Trophoblast cell (in vitro differentiated cells and primary cell): Measurements from ENCODE around the gene KCNQ1OT1.
A peak's percentile ranks its signal among the peaks of the same experiment; 100 is the strongest.

Experiments
- DNase-seq, 2 donors: peaks; one replicate each; pipeline ENCODE4 v3.0.0-alpha.2; 2016
- H2AFZ ChIP-seq: 2 replicates; pipeline ENCODE4 v1.6.1; 2013; ENCODE audit warnings: low read length, moderate library complexity, mild to moderate bottlenecking; ENCODE audit not compliant: insufficient read depth, poor library complexity
- H2AK5ac ChIP-seq: 2 replicates; pipeline ENCODE4 v1.6.1; 2013; ENCODE audit warnings: mild to moderate bottlenecking, low read length
- H2BK120ac ChIP-seq: 2 replicates; pipeline ENCODE4 v1.6.1; 2013; ENCODE audit warnings: low read length, mild to moderate bottlenecking, moderate library complexity; ENCODE audit not compliant: insufficient read depth, poor library complexity
- H2BK12ac ChIP-seq: 2 replicates; pipeline ENCODE4 v1.6.1; 2013; ENCODE audit warnings: mild to moderate bottlenecking, low read length, moderate library complexity
- H2BK5ac ChIP-seq: 2 replicates; pipeline ENCODE4 v1.6.1; 2013; ENCODE audit warnings: low read length, low read depth, moderate library complexity, mild to moderate bottlenecking; ENCODE audit not compliant: poor library complexity
- H3K14ac ChIP-seq: 2 replicates; pipeline ENCODE4 v1.6.1; 2013; ENCODE audit warnings: mild to moderate bottlenecking, low read length
- H3K18ac ChIP-seq: 2 replicates; pipeline ENCODE4 v1.6.1; 2013; ENCODE audit warnings: mild to moderate bottlenecking, low read length
- H3K23ac ChIP-seq: 2 replicates; pipeline ENCODE4 v1.6.1; 2013; ENCODE audit warnings: low read length
- H3K27ac ChIP-seq: 2 replicates; pipeline ENCODE4 v1.5.1; 2013; ENCODE audit warnings: low read depth, mild to moderate bottlenecking, inconsistent platforms, low read length, moderate library complexity
- H3K27me3 ChIP-seq: 2 replicates; pipeline ENCODE4 v1.6.1; 2013; ENCODE audit warnings: inconsistent platforms, mild to moderate bottlenecking, low read length, moderate library complexity; ENCODE audit not compliant: insufficient read depth
- H3K36me3 ChIP-seq, 2 experiments: 1 replicate in 1 of 2; 2 replicates in 1 of 2; pipeline ENCODE4 v1.6.1; 2013; ENCODE audit warnings: low read length in 2 of 2, mild to moderate bottlenecking in 2 of 2, moderate library complexity in 1 of 2; ENCODE audit not compliant: insufficient read depth in 2 of 2, control insufficient read depth in 1 of 2
- H3K4ac ChIP-seq: 2 replicates; pipeline ENCODE4 v1.6.1; 2013; ENCODE audit warnings: low read depth, mild to moderate bottlenecking, low read length, moderate library complexity
- H3K4me1 ChIP-seq, 2 experiments: 1 replicate in 1 of 2; 2 replicates in 1 of 2; pipeline ENCODE4 v1.6.1; 2013; ENCODE audit warnings: low read length in 2 of 2, mild to moderate bottlenecking in 2 of 2, moderate library complexity in 1 of 2; ENCODE audit not compliant: insufficient read depth in 2 of 2, control insufficient read depth in 1 of 2
- H3K4me2 ChIP-seq: 2 replicates; pipeline ENCODE4 v1.6.1; 2013; ENCODE audit warnings: inconsistent platforms, mild to moderate bottlenecking, low read length, moderate library complexity
- H3K4me3 ChIP-seq: 2 replicates; pipeline ENCODE4 v1.5.1; 2013; ENCODE audit warnings: mild to moderate bottlenecking, low read depth, low read length, inconsistent platforms
- H3K79me1 ChIP-seq: one replicate; pipeline ENCODE4 v1.6.1; 2013; ENCODE audit warnings: low read length
- H3K79me2 ChIP-seq: 2 replicates; pipeline ENCODE4 v1.6.1; 2013; ENCODE audit warnings: low read length, mild to moderate bottlenecking; ENCODE audit not compliant: control insufficient read depth, insufficient read depth, poor library complexity
- H3K9ac ChIP-seq: 2 replicates; pipeline ENCODE4 v1.6.1; 2013; ENCODE audit warnings: mild to moderate bottlenecking, low read length
- H3K9me3 ChIP-seq: 2 replicates; pipeline ENCODE4 v1.6.1; 2013; ENCODE audit warnings: low read depth, mild to moderate bottlenecking, control low read depth, inconsistent platforms, low read length; ENCODE audit not compliant: insufficient read depth
- H4K12ac ChIP-seq: 2 replicates; pipeline ENCODE4 v1.6.1; 2013; ENCODE audit warnings: low read depth, mild to moderate bottlenecking, low read length, moderate library complexity
- H4K8ac ChIP-seq: 2 replicates; pipeline ENCODE4 v1.6.1; 2013; ENCODE audit warnings: low read depth, mild to moderate bottlenecking, low read length, moderate library complexity
- H4K91ac ChIP-seq: one replicate; pipeline ENCODE4 v1.6.1; 2013; ENCODE audit warnings: low read depth, mild to moderate bottlenecking, low read length, moderate library complexity
- WGBS: extraction: QIAGEN DNeasy Blood & Tissue Kit; methylation state at CpG from one replicate; pipeline ENCODE4 v1.1.7; 2013; ENCODE audit warnings: missing lambda C conversion rate; ENCODE audit not compliant: insufficient read length, insufficient coverage; ENCODE audit errors: extremely low coverage; 5-methylcytosine and 5-hydroxymethylcytosine counted together

KCNQ1OT1 gene

DNA sequence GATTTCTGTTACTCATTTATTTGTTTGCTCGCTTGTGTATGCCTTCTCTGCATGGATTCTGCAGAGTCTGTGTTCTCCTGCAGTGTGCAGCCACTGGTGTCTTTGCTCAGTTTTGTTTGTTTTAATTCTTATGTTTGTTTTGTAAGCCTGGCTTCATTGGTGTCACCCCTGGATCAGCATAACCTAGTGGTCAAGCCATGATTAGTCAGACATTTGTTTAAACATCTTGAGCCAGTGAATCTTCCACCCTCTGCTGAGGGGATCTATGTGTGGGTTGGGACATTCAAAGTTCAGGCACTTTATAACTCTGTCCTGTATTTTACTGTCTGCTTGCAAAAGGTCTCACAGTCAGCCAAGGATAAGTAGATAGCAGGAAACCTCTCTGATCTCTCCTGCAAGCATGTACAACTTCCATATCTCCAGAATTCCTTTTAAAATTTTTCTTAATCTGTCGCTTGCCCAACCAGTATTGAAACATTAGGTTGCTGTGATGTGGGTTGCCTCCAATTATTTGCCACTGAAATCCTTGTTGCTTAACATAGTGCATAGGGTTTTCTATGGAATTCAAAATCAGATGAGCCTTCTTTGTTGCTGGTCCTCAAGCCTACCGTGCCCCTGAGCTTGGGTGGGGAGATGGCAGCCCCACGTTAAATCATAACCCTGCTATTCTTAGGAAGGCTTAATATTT is 86.8 kb downstream of the KCNQ1OT1 start:
- Histone ChIP-seq H3K4ac (no peak overlapping the region), H3K4me1 (no peaks in the 10 kb centered on the region), H3K9me3 (no peaks in the 10 kb centered on the region), H2BK5ac (no peak overlapping the region), H3K79me1 (no peaks in the 10 kb centered on the region), H3K4me3 (no peak overlapping the region), H3K23ac (no peak overlapping the region), H2AK5ac (no peak overlapping the region), H3K79me2 (no peaks in the 10 kb centered on the region), H4K91ac (no peak overlapping the region), H3K9ac (no peak overlapping the region), H2BK120ac (no peak overlapping the region), H4K12ac (no peak overlapping the region), H4K8ac (no peak overlapping the region), H2AFZ (no peak overlapping the region), H3K27ac (no peak overlapping the region), H3K14ac (no peak overlapping the region), H2BK12ac (no peak overlapping the region), H3K4me2 (no peak overlapping the region), H3K18ac (no peak overlapping the region), H3K27me3 (no peaks in the 10 kb centered on the region), H3K36me3 (no peaks in the 10 kb centered on the region)
- WGBS = no CpG with 5 or more reads among the region's 4 CpGs
- peak; percentile 30 to 74 for DNase-seq

- H3K4me2 ChIP-seq = no peak overlapping the region
Measured at GRCh38 chr11:2609345-2609744, 90.4 kb downstream of the KCNQ1OT1 start.

DNA sequence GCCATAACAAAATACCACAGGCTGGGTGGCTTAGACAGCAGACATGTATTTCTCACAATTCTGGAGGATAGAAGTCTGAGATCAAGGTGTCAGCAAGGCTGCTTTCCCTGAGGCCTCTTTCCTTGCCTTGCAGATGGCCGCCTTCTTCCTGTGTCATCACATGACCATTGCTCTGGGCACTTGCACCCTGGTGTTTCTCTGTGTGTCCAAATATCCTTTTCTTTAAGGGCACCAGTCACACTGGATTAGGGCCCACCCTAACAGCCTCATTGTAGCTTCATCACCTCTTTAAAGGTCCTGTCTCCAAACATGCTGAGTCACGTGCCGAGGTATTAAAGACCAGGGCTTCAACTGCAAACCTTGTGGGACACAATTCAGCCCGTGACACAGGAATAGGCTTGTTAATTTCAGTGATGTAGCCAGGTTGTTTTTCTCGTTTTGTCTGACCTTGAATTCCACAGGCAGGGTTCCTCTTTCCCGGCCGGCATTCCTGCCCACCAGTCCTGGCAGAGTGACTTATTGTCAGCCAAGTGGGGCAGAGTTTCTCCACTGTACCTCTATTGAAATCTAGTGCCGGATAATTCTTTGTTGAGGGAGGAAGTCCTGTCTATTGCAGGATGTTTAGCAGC is 100.1 kb downstream of the KCNQ1OT1 start:
- WGBS = no CpG with 5 or more reads among the region's 8 CpGs
- Histone ChIP-seq H3K4me2 (no peak overlapping the region), H3K4ac (no peak overlapping the region), H3K79me2 (no peaks in the 10 kb centered on the region), H3K14ac (no peak overlapping the region), H3K4me3 (no peak overlapping the region), H3K79me1 (no peaks in the 10 kb centered on the region), H4K12ac (no peak overlapping the region), H3K27me3 (no peaks in the 10 kb centered on the region), H3K23ac (no peak overlapping the region), H2AFZ (no peak overlapping the region), H3K18ac (no peak overlapping the region), H2AK5ac (no peak overlapping the region), H3K9me3 (peaks cover 4% of the 10 kb centered on the region), H2BK12ac (no peak overlapping the region), H3K9ac (no peak overlapping the region), H4K91ac (no peak overlapping the region), H3K4me1 (peaks cover 0 to 4% of the 10 kb centered on the region in 2 experiments), H2BK120ac (peak overlapping the region; percentile 20), H3K36me3 (no peaks in the 10 kb centered on the region), H4K8ac (no peak overlapping the region), H3K27ac (no peak overlapping the region), H2BK5ac (no peak overlapping the region)
- no peak for DNase-seq

More at GRCh38 chr11:2609345-2609744, 90.4 kb downstream of the KCNQ1OT1 start:
- no CpG with 5 or more reads among the region's 2 CpGs for WGBS
- H4K8ac ChIP-seq = no peak overlapping the region
- H2BK5ac ChIP-seq = no peak overlapping the region
- no peak overlapping the region for H2AFZ ChIP-seq
- no peak overlapping the region for H2BK12ac ChIP-seq
- H3K9me3 ChIP-seq = no peaks in the 10 kb centered on the region
- no peaks in the 10 kb centered on the region for H3K36me3 ChIP-seq
- H3K79me1 ChIP-seq = no peaks in the 10 kb centered on the region
- H2AK5ac ChIP-seq = no peak overlapping the region
- no peak overlapping the region for H3K4me3 ChIP-seq
- no peak overlapping the region for H2BK120ac ChIP-seq
- no peaks in the 10 kb centered on the region for H3K4me1 ChIP-seq
- no peak overlapping the region for H4K12ac ChIP-seq
- H4K91ac ChIP-seq = no peak overlapping the region
- H3K23ac ChIP-seq = no peak overlapping the region
- H3K27me3 ChIP-seq = no peaks in the 10 kb centered on the region
- no peak overlapping the region for H3K14ac ChIP-seq
- no peak overlapping the region for H3K4ac ChIP-seq
- H3K27ac ChIP-seq = no peak overlapping the region
- no peak for DNase-seq
- H3K18ac ChIP-seq = no peak overlapping the region
- no peak overlapping the region for H3K9ac ChIP-seq
- no peaks in the 10 kb centered on the region for H3K79me2 ChIP-seq

DNA sequence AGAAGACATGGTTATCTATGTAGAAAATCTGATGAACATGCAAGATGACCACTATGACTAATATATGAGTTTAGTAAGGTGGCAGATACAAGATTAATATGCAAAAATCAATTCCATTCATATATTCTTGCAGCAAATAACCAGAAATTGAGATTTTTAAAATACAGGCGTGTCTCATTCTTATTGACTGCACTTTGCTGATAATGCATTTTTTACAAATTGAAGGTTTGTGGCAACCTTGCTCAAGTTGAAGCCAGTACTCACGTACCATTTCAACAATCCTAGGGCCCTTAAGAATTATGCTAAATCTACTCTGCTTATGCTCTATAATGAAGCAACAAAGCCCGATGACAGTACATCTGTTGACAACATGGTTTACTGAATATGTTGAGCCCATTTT is 104.6 kb downstream of the KCNQ1OT1 start:
- Histone ChIP-seq H3K4me3 (no peak overlapping the region), H3K27ac (no peak overlapping the region), H3K4me2 (no peak overlapping the region), H4K8ac (no peak overlapping the region), H2BK12ac (no peak overlapping the region), H3K4ac (no peak overlapping the region), H2AK5ac (no peak overlapping the region), H3K23ac (no peak overlapping the region), H4K12ac (no peak overlapping the region), H3K27me3 (no peaks in the 10 kb centered on the region), H3K4me1 (peaks cover 4 to 7% of the 10 kb centered on the region in 2 experiments), H3K36me3 (no peaks in the 10 kb centered on the region), H3K79me2 (no peaks in the 10 kb centered on the region), H3K9me3 (peaks cover 9% of the 10 kb centered on the region), H3K79me1 (no peaks in the 10 kb centered on the region), H2AFZ (no peak overlapping the region), H3K14ac (no peak overlapping the region), H2BK120ac (no peak overlapping the region), H2BK5ac (no peak overlapping the region), H3K9ac (no peak overlapping the region), H3K18ac (no peak overlapping the region), H4K91ac (no peak overlapping the region)
- no CpG with 5 or more reads among the region's 3 CpGs for WGBS
- DNase-seq = no peak
